HG02852 (cell line): Measurements from ENCODE around the gene UBXN4.
"Not testable (repeated sequence)": the region's sequence is repeated elsewhere in the genome, so short reads cannot be mapped to it uniquely, and the experiment has no call there.

ENCODE experiments used
- ATAC-seq: cut with Tn5 transposase; IDR thresholded peaks from one replicate; pipeline ENCODE4 v1.9.1; 2021; ENCODE audit warnings: mild to moderate bottlenecking, moderate library complexity; ENCODE audit not compliant: unreplicated experiment

The UBXN4 gene

DNA sequence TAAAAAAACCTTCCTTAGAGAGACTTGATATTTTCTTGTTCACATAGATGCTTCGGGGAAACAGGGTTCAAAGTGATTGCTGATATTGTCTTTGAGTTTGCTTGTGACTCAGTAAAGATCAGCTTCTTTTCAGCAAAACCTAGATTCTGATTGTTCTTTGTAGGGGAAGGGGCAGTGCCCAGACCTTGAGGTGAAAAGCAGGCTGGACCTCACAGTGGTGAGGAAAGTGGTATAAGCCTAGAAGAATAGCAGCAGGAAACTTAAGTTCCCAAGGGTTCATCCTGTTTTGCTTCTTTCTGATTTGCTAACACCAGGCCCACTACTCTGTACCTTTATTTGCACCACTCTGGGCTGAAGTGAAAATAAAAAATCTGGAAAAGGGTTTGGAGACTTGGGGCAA, 20.9 kb downstream of the UBXN4 start:
- ATAC-seq, result no peak

DNA sequence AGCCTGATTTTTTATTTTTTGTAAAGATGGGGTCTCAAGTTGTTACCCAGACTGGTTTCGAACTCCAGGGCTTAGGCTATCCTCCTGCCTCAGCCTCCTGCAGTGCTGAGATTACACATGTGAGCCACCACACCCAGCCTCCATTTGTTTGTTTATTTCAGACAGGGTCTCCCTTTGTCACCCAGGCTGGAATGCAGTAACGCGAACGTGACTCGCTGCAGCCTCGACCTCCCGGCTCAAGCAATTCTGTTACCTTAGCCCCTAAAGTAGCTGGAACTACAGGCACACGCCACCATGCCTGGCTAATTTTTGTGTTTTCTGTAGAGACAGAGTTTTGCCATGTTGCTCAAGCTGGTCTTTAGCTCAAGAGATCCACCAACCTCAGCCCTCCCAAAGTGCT, 27.2 kb downstream of the UBXN4 start:
- no peak for ATAC-seq

DNA sequence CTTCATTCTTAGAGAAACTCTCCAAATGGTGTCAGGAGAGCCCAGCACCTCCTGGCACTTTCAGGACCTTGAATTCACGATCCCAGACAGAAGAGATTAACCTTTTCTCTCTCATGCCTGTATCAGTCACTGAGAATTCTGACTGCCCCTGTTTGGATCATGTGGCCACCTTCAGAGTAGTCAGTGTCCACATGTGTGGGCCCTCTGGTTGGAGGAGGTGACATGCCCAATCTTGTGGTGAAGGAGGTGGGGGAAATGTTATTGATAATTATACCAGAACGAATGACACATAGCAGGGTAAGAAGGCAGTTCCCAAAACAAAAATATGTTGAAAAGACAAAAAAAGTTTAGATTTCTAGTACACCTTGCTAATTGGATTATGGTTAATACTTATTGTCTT, 31.7 kb downstream of the UBXN4 start:
- ATAC-seq, result no peak

DNA sequence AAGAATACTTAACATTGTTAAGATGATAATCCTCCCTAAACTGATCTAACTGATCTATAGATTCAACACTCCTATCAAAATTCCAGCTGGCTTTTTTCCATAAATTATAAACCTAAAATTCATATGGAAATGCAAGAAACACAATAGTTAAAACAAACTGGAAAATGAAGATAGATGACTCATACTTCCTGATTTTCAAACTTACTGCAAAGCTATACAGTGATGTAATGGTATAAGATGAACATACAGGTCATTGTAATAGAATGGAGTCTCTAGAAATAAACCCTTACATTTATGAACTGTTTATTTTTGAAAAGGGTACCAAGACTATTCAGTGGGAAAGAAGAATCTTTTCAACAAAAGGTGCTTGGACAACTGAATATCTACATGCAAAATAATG, 32.3 kb downstream of the UBXN4 start:
- ATAC-seq, result no peak

DNA sequence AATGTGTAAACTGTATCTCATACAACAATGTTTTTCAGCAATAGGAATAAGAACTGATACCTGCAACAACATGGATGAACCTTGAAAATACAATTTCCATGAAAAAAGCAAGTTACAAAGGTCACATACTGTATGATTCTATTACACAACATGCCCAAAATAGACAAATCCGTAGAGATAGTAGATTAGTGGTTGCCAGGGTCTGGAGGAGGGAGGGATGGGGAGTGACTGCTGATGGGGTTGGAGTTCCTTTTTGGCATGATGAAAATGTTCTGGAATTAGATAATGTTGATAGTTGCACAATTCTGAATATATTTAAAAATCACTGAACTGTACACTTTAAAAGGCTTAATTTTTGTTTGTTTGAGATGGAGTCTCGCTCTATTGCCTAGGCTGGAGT, 33.8 kb downstream of the UBXN4 start:
- ATAC-seq, result no peak

DNA sequence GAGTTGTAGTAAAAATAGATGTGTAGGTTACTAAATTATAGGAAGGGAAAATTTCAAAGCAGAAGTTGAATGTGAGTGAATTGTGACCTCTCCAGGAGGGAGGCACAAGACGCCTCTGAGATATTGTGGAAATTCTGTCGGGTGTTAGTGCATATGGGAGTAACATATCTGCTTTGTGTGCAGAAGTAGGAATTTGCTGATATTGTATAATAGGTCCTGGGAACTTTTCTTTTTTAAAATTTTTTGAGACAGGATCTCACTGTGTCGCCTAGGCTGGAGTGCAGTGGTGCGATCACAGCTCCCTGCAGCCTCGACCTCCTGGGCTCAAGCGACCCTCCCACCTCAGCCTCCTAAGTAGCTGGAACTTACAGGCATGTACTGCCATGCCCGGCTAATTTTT, 34.7 kb downstream of the UBXN4 start:
- no peak for ATAC-seq

DNA sequence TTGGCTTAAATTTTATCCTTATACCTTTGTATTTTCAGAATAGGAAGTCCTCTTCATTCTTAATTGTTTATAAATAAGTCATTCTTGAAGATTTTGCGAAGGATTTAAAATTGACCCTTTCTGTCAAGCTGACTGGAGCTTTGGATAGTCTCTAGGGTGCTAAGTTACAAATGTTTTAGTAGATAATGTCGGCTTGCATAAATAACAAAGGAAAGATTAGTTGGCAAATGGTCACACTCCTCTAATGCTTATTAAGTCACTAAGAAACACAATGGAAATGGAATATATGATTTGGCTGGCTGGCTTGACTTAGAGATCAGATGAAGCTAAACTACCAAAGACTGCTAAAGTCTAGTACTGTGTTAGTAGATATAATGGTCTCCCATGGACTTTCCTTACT, 40.6 kb downstream of the UBXN4 start:
- no peak for ATAC-seq

DNA sequence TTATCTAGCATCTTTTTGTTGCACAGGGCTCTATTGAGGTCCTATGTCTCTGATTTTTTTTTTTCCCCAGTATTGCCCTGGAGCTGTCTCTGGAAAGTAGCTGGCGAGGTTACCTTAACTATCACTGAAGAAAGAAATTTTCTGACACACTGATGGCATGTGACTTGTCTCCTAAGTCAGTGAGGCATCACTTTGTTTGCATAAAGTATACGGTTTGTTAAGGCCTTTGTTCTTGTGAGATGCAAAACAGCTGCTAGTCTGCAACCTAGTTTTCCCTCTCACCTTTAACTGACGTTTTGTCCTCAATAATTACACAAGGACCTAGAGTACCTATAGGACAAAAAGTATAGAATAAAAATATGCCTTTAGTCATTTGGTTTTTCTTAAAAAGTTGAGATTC, 41.8 kb downstream of the UBXN4 start:
- no peak for ATAC-seq

DNA sequence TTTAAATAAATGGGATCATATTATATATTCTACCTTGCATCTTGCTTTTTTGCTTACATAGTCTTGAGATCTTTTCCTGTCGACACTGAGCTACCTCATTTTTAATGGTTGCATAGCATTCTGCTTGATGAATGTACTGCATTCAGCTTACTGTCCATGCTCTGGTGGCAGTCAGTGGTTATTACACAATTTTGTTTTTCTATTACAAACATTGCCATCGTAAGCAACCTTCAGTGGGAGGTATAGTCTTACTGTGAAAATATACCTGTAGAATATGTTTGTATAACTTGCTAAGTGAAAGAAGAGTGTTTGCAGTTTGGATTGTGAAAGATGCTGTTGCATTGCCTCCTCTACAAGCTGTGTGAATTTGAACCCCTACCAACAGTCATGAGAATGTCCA, 43.4 kb downstream of the UBXN4 start:
- ATAC-seq, result no peak

DNA sequence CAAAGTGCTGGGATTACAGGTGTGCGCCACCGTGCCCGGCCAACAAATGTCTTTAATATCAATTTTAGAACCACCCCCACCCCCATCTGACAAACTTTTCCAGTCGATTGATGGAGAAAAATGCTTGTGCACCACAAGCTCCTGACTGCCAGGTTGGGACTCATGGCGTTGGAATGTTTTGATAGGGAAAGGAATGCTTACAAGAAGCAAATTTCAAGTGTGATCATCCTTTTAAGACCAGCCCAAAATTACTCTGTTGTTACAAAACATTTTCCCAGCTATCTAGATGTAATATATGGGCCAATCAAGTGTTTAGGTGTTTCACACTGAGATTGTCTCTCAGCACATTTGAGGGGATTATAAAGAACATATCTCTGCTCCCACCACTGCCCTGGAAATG, 45.2 kb downstream of the UBXN4 start:
- no peak for ATAC-seq

DNA sequence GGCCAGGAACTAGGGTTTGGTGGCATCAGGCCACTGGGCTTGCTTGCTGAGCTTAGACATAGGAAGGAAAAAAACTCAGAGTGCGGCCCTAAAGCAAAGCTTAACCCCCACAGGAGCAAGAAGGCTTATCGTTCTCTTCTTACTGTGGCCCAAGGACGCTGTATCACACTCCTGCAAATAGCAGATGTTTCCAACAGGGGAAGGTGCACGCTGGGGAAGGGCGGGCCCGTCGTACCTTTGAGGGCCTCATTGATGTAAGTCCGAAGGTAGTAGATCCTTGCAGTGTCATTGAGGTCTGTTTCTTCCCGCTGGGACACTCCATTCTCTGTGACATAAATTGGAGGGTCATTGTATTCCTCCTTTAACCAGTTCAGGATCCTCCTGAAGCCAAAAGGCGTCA, 48.8 kb downstream of the UBXN4 start:
- no peak for ATAC-seq

DNA sequence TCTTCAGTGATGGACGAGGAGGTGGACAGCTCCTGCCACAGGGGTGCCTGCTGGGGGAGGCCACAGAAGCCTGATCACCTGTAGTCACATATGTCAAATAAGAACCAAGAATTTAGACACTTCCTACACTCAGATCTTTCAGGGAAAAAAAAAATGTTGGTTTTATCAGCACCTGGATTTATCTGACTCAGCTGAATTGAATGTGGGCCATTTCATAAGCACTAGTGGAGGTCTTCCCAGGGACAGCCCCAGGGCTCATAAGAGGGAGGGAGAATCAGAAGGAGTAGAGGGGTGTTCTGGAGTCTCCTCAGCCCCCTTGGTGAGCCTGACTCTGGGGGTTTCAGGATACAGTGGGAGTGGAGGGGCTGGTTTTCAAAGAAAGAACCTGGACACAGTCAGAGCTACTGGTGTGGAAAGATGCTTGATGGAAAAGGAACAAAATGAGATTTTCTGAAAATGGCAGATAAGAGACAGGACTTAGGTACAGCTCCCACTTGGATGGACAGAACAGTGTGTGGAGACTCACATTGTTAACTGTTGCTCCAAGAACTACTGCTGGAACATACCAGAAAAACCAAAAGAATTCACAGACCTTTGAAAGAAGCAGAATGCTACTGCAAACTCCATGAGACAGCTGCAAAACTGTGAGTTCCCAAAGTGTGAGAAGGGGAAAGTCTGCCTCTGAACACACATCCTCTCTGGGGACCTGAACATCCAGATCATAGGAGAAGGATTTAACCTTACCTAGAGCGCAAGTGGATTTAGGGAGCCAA, 49.9 kb downstream of the UBXN4 start:
- ATAC-seq, result no peak

DNA sequence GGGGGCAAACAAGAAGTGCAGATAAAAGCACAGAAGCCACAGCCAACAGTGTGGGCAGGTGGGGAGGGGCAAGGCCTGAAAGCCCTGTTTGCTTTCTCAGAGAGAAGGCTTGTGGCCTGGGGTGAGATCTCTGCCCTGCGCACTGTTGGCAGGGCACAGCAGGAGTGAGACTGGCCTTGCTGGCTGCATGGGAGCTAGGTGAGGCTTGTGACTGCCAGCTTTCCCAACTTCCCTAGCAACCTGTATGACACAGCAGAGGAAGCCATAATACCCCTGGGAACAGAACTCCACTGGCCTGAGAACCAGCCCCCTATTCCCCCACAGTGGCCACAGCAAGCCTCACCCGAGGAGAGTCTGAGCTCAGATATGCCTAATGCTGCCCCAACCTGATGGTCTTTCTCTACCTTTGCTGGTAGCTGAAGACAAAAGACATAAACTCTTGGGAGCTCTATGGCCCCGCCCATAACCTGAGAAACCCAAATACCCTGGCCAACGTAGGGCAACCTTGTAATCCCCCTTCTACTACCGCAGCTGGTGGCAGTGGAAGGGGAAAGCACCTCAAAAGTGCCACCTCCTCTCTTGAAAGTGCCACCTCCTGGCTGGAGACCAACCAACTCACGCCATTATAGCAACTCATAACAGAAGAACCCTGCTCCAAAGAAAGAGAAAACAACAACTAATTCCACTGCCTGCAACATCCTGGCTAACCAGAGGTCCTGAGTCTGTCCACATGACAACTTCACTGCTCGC, 50.9 kb downstream of the UBXN4 start:
- ATAC-seq, result no peak

DNA sequence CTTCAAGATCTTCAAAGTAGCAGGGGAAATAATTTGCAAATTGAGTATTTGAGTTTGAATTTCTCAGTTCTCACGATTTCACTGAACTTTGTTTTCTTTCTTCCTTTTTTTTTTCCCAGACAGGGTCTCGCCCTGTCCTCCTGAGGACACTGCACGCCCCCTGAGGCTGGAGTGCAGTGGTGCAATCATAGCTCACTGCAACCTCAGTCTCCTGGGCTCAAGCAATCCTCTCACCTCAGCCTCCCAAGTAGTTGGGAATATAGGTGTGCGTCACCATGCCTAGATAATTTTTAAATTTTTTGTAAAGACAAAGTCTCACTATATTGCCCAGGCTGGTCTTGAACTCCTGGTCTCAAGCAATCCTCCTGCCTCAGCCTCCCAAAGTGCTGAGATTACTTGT, 54.0 kb downstream of the UBXN4 start:
- ATAC-seq, result not testable (repeated sequence)

DNA sequence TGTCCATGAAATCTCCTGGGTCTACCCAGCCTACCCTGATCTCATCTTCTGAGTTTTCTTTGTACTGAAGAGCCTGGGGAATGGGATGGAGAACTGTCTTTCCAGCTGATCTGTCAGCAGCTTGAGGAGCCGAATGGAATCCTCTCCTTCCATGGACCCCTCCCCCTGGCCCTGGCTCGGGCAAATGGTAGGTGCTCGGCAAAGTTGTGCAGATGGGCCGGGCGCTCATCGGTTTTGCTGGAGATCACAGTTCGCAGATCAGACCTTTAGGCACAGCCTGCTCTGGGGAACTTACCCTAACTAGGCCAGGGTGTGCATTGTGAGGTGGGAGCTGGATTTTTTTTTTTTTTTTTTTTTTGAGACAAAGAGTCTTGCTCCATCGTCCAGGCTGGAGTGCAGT, 55.0 kb downstream of the UBXN4 start:
- ATAC-seq, result no peak

DNA sequence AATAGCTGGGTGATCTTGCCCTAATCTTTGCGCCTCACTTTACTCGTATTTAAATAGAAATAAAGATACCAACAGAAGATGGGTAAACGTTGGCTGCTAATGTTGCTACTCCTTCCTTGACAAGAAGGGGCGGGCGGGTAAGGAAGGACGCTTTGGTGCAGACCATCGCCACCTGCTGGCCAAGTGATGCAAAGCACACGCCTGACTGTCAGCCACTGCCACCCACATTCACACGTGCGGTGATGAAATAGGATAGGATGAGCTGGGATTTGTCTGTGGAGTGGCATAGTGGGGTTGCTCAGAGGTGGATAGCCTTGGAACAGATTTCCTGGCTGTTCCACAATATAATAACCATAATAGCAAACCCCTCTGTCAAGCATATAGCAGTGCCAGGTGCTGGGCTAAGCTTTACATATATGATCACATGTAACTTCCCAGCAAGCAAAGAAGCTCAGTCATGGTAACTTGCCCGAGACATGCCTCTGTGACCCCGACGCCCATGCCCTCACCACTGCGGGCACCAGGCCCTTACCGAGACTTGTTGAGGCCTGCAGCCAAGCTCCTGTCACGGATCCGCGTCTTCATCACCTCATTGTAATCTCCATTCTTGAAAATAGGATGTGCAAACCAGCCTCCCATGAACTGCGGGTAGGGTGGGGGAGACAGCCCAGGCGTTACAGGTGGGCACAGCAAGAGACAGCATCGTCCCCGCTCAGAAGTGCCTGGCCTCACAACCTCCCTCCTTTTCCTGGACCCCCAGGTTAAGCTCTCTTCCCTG, 56.0 kb downstream of the UBXN4 start:
- ATAC-seq, result peak; percentile 80

DNA sequence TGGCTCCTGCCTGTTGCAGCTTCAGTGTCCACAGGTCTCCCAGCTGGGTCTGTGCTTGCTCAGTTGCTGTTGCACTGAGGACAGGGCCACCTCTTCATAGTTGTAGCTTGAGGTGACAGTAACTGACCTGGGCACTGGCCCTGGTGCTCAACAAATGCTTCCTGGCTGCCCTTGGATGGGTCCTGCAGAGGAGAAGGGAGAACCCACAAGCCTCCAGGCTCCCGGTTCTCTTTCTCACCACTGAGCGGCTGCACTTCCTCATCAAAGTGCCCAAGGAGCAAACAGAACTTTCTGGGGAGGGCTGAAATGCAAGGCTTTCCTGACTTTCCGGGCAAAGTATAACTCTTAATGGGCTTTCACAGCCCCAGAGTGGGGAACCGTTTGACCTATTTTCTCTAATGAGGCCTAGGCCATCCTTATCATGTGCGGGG, 56.6 kb downstream of the UBXN4 start:
- ATAC-seq, result no peak

DNA sequence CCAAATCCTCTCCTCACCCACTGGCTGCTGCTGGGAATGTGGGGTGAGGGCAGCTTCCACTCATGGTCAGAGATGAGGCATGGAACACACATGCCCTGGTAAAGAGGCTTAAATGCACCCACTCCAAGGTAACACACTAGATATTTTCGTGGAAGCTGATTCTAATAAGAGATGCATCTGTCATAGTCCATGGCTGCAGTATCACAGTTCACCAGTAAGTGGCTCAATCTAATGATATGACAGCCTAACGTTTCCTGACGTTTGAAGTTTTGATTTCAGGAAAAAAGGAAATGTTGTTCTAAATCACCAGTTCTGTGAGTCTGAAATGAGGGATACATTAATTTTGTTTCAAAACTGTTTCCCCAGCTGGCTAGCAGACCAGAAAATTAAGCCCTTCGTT, 57.1 kb downstream of the UBXN4 start:
- no peak for ATAC-seq

DNA sequence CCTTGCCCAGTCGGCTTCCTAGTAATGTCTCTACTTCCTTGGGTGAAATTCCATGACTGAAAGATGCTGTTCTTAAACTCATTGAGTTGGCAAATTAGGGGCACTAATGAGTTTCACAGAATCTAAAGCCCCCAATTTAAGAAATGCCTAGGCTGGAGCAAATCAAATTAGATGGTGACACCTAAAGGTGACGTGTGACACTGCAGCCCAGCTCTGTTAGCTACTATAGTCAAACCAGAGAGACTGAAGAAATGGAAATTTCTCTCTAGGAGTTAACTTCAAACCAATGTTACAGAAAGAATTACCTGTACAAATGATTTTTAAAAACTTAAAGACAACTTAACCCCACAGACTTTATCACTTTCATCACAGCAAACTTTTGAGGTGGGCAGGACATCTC, 58.1 kb downstream of the UBXN4 start:
- ATAC-seq, result no peak

DNA sequence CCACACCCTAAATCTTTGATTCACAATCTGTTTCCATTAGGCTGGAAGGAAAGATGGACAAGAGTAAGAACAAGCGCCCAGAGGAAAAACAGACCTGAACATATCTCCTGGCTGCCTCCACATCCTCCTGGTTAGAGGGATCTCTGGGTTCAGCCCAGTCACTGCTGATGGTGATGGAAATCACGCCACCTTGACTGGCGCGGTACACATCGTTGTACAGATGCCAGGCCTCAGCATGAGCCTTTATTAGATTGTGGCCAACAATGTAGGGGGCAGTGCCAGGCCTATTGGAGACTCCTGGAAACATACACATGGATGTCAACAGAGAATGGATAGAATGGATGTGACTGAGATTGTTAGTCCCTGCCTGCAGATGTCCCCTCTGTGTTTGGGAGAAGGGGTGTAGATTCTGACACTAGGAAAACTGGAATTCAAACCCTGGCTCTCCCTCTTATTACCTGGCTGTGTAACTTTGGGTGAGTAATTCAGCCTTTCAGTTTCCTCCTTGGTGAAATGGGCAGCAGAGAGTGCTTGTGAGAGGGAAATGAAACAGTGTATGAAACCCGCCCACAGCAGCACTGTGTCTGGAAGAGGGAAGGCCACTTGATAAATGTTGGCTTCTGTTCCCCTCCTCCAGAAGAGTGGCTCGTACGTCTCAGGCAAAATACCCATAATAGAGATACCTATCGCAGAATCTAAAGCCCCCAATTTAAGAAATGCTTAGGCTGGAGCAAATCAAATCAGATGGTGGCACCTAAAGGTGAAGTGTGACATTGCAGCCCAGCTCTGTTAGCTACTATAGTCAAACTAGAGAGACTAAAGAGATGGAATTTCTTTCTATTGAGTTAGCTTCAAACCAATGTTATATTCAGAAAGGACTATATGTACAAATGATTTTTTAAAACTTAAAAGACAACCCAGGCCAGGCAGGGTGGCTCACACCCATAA, 59.1 kb downstream of the UBXN4 start:
- ATAC-seq, result no peak

DNA sequence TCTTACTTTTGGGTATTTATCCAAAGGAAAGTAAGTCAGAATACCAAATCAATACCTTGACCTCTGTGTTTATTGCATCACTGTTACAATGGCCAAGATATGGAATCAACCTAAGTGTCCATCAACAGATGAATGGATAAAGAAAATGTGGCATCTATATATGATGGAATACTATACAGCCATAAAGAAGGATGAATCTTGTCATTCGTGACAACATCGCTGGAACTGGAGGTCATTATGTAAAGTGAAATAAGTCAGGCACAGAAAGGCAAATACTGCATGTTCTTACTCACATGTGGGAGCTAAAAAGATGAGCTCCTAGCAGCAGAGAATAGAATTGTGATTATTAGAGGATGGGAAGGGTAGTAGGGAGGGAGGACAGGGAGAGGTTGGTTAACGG, 60.7 kb downstream of the UBXN4 start:
- ATAC-seq, result no peak
